ENCODE results near the gene TNNC1. TPM values are rescaled to one million over a fixed set of nuclear protein-coding genes. Genes with fewer than 3 reads are reported as not detected.

TNNC1 gene
- total and polyA plus RNA-seq, 2 of the 13 experiments (the other 11 are each of a cell fraction or from before 2014, with no cell fraction given), result 11.8 to 36.4 TPM

DNA sequence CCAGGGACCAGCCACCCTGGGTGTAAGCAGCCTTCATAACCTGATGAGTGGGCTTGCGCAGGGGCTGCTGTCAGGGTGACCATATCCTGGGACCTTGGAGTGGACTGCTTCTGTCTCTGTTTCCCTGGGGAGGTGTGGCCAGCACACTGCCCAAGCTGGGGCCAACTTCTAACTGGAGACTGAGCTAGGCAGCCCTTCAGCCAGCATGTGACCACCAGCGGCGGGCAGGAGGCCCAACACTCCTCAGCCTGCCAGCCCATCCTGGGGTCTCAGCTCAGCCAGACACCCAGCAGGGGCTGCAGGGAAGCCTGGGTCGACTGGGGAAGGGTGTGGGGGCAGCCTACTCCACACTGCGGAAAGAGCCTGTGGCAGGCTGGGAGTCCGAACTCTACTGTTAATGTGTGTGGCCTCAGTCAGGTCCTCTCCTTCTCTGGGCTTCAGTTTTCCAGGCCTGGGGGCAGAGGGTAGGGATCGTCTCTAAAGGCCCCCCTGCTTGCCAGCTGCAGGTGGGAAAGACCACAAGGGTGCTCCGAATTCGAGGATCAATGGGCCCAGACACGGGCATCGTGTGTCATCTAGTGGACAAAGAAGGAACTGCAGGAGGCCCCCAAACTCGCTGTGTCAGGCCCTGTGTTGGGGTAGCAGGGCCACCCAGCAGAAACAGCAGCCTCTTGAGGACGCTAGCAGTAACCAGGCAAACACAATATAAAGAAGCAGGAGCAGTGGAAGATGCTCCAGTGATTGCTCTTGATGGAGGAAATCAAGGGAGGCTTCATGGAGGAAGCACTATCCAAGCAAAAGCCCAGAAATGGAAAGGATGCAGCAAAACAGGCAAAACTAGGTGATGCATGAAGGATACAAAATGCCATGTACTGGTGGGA lies 7.0 kb downstream of the TNNC1 start (continued):
- TF ChIP-seq ZNF781 (CRISPR knock-in tag; IDR thresholded peaks at IDR 0.05; ENCODE audit: borderline replicate concordance, not compliant biosample characterization) (no peak), FOXC1 (CRISPR knock-in tag; IDR thresholded peaks at IDR 0.05; ENCODE audit: borderline replicate concordance) (peak; percentile 52; the same call in 1 of the 2 replicates), ZNF350 (CRISPR knock-in tag; IDR thresholded peaks at IDR 0.05; ENCODE audit: borderline replicate concordance, low read depth) (no peak; the same call in 1 of the 2 replicates), ZNF335 (CRISPR knock-in tag; IDR thresholded peaks at IDR 0.05) (peak; percentile 65; the same call in 1 of the 2 replicates), NBN (conservative IDR thresholded peaks at IDR 0.05) (no peak), CBX5 (CRISPR knock-in tag; IDR thresholded peaks at IDR 0.05; ENCODE audit: borderline replicate concordance) (no peak; the same call in 1 of the 2 replicates), SP2 (CRISPR knock-in tag; IDR thresholded peaks at IDR 0.05) (0 out of 2 replicates have a peak, but pooled peaks have one; percentile 38), BORCS8-MEF2B (CRISPR knock-in tag; IDR thresholded peaks at IDR 0.05) (peak; percentile 51; the same call in 1 of the 2 replicates), MED8 (CRISPR knock-in tag; IDR thresholded peaks at IDR 0.05; ENCODE audit: insufficient replicate concordance) (no peak), RBM39 (IDR thresholded peaks at IDR 0.05; ENCODE audit: low read depth, low read length, poor library complexity, severe bottlenecking) (no peak), TCF7 (IDR thresholded peaks at IDR 0.05; ENCODE audit: low read depth) (no peak), GFI1 (CRISPR knock-in tag; IDR thresholded peaks at IDR 0.05; ENCODE audit: borderline replicate concordance) (no peak), ZNF883 (CRISPR knock-in tag; IDR thresholded peaks at IDR 0.05; ENCODE audit: not compliant biosample characterization) (no peak), KLF16 (CRISPR knock-in tag; IDR thresholded peaks at IDR 0.05) (0 out of 4 replicates have a peak, but pooled peaks of 1 of the 2 experiments have one; percentile 42), TEAD2 (CRISPR knock-in tag; IDR thresholded peaks at IDR 0.05) (no peak), MIER2 (CRISPR knock-in tag; IDR thresholded peaks at IDR 0.05) (no peak)
- TF ChIP-seq, protein P1, sequence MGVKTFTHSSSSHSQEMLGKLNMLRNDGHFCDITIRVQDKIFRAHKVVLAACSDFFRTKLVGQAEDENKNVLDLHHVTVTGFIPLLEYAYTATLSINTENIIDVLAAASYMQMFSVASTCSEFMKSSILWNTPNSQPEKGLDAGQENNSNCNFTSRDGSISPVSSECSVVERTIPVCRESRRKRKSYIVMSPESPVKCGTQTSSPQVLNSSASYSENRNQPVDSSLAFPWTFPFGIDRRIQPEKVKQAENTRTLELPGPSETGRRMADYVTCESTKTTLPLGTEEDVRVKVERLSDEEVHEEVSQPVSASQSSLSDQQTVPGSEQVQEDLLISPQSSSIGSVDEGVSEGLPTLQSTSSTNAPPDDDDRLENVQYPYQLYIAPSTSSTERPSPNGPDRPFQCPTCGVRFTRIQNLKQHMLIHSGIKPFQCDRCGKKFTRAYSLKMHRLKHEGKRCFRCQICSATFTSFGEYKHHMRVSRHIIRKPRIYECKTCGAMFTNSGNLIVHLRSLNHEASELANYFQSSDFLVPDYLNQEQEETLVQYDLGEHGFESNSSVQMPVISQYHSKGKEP (CRISPR knock-in tag; IDR thresholded peaks at IDR 0.05), result no peak
- TF ChIP-seq, protein P2, sequence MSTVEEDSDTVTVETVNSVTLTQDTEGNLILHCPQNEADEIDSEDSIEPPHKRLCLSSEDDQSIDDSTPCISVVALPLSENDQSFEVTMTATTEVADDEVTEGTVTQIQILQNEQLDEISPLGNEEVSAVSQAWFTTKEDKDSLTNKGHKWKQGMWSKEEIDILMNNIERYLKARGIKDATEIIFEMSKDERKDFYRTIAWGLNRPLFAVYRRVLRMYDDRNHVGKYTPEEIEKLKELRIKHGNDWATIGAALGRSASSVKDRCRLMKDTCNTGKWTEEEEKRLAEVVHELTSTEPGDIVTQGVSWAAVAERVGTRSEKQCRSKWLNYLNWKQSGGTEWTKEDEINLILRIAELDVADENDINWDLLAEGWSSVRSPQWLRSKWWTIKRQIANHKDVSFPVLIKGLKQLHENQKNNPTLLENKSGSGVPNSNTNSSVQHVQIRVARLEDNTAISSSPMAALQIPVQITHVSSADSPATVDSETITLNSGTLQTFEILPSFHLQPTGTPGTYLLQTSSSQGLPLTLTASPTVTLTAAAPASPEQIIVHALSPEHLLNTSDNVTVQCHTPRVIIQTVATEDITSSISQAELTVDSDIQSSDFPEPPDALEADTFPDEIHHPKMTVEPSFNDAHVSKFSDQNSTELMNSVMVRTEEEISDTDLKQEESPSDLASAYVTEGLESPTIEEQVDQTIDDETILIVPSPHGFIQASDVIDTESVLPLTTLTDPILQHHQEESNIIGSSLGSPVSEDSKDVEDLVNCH (CRISPR knock-in tag; IDR thresholded peaks at IDR 0.05), result no peak
- TF ChIP-seq, protein P3, sequence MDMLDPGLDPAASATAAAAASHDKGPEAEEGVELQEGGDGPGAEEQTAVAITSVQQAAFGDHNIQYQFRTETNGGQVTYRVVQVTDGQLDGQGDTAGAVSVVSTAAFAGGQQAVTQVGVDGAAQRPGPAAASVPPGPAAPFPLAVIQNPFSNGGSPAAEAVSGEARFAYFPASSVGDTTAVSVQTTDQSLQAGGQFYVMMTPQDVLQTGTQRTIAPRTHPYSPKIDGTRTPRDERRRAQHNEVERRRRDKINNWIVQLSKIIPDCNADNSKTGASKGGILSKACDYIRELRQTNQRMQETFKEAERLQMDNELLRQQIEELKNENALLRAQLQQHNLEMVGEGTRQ (IDR thresholded peaks at IDR 0.05; ENCODE audit: low read depth, low read length), result no peak
- TF ChIP-seq, protein P3 (CRISPR knock-in tag; IDR thresholded peaks at IDR 0.05; ENCODE audit: borderline replicate concordance), result no peak

Data from HepG2 (cell line).